A549 (cell line): ENCODE results near the gene FGF4.

Experiments used
- EP300 ChIP-seq, 2 experiments: fragments of >200 bp; sonication (Bioruptor Twin); formaldehyde crosslinking; IDR thresholded peaks; 2 replicates in 1 of 2; 3 replicates in 1 of 2; pipeline ENCODE4 v1.6.1; 2016 to 2017
- POLR2A ChIP-seq: IDR thresholded peaks from 2 replicates; pipeline ENCODE4 v1.6.1; 2012; ENCODE audit warnings: mild to moderate bottlenecking, low read length
- SMC3 ChIP-seq: fragments of >200 bp; sonication (Bioruptor Twin); formaldehyde crosslinking; IDR thresholded peaks from 3 replicates; pipeline ENCODE4 v1.6.1; 2018; ENCODE audit warnings: inconsistent platforms

DNA sequence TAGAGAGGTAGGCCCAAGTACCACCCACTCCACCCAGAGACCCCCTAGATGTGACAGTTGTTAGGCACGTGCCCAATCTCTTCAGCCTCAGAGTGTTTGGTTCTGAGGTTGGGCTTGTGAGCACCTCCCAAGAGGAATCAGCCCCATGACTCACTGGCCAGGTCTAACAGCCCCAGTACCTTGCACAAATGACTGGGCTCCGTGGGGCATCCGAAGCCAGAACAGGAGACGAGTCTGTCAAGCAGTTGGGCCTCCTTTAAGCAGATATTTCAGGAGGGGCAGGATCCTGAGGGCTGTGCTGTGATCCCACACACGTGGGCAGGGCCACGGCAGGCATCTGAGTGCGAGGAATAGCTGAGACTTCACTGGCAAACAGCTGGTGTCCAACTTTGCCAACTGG lies 42.2 kb downstream of the FGF4 start:
- TF ChIP-seq EP300 (IDR thresholded peaks at IDR 0.05) (no peak), SMC3 (no peak), POLR2A (no peak)
